AG04449 (cell line): ENCODE data around the gene INO80C.
"Not testable (repeated sequence)": the region's sequence is repeated elsewhere in the genome, so short reads cannot be mapped to it uniquely, and the experiment has no call there.

Experiments used
- CTCF ChIA-PET: fragments of 350-600 bp; formaldehyde crosslinking; extraction: SDS; loops from one replicate; lab custom pipeline; 2021; ENCODE audit warnings: antibody characterized with exemption; lab: Yijun Ruan, JAX
- POLR2A ChIA-PET: fragments of 400-600, 350-600 bp; formaldehyde crosslinking; extraction: SDS; loops from one replicate; lab custom pipeline; 2020; ENCODE audit warnings: antibody characterized with exemption, inconsistent platforms; lab: Yijun Ruan, JAX
- DNase-seq: peaks from one replicate; pipeline ENCODE4 v3.0.0-alpha.2; 2010; ENCODE audit warnings: low read depth, low spot score
- H3K4me3 ChIP-seq: 2 replicates; pipeline ENCODE4 v1.5.1; 2011; ENCODE audit warnings: low read depth, mild to moderate bottlenecking, control low read depth, low read length
- TF ChIP-seq, protein P1 (sequence below): IDR thresholded peaks from one replicate; pipeline ENCODE4 v1.5.1; 2011; ENCODE audit warnings: mild to moderate bottlenecking, moderate library complexity, low read length, control low read depth, inconsistent platforms; ENCODE audit not compliant: insufficient read depth; ENCODE audit errors: missing control alignments

The INO80C gene

DNA sequence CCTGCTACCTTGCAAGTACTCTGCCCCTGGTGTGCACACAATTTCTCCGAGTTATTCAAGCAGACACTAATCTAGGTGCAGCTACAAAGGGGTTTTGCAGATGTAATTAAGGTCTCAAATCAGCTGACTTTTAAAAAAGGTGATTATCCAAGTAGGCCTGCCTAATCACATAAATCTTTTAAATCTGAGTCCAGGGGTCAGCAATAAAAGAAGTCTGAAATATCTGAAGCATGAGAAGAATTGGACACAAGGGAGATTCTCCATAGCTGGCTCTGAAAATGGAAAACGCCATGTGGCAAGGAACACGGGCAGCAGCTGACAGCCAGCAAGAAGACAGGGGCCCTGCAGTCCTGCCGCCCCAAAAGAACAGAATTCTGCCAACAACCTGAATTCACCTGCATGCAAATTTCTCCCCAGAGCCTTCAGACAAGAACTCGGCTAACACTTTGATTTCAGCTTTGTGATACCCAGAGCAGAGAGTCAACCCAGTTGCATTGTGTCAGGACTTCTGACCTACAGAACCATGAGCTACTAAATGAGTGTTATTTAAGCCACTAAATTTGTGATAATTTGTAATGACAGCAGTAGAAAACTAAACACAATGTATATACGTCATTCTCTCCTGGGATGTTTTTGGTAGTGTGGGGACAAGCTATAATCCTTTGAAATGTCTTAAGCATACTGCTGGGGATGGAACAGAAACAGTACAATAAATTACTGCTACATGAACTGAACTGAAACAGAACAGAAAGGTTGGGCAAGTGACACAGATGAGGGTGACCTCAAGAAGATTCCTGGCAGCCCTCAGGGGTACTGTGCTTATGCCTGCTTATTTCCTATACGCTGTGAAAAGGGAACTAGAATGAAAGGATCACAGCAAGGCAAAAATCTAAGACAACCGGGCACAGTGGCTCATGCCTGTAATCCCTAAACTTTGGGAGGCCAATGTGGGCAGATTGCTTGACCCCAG lies 3.2 kb downstream of the INO80C start:
- TF ChIP-seq, protein P1, sequence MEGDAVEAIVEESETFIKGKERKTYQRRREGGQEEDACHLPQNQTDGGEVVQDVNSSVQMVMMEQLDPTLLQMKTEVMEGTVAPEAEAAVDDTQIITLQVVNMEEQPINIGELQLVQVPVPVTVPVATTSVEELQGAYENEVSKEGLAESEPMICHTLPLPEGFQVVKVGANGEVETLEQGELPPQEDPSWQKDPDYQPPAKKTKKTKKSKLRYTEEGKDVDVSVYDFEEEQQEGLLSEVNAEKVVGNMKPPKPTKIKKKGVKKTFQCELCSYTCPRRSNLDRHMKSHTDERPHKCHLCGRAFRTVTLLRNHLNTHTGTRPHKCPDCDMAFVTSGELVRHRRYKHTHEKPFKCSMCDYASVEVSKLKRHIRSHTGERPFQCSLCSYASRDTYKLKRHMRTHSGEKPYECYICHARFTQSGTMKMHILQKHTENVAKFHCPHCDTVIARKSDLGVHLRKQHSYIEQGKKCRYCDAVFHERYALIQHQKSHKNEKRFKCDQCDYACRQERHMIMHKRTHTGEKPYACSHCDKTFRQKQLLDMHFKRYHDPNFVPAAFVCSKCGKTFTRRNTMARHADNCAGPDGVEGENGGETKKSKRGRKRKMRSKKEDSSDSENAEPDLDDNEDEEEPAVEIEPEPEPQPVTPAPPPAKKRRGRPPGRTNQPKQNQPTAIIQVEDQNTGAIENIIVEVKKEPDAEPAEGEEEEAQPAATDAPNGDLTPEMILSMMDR: no peak
- DNase-seq: no peak
- POLR2A ChIA-PET: interaction anchor here (0.6 kb wide), 2 partner anchors 24 to 80 kb away, joined by 3 to 4 read pairs; no protein-coding TSS in a partner anchor
- CTCF ChIA-PET: interaction anchor here (1.8 kb wide), 1 partner anchor 263 kb away, joined by 6 read pairs; no protein-coding TSS in a partner anchor
- H3K4me3 ChIP-seq: no peak overlapping the region

DNA sequence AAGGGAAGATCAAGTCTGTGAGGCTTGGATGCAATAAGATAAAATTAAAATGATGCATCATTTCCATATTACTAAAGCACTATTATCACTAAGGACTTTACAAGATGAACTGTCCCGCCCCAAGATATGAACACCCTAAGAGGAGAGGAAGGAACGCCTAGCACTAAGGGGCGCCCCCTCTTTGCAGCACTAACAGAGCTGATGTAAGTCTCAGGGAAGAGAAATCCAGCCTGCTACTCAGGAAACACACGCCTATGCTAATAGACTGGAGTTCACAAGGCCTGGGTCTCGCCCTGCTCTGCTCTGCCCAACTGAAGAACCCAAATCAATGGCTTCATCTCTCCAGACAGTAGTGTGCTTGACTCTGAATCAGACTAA lies 6.1 kb downstream of the INO80C start:
- no peak for DNase-seq
- H3K4me3 ChIP-seq: no peak overlapping the region
- CTCF ChIA-PET: interaction anchor here (0.7 kb wide), 1 partner anchor 13 kb away, joined by 3 read pairs; no protein-coding TSS in a partner anchor

DNA sequence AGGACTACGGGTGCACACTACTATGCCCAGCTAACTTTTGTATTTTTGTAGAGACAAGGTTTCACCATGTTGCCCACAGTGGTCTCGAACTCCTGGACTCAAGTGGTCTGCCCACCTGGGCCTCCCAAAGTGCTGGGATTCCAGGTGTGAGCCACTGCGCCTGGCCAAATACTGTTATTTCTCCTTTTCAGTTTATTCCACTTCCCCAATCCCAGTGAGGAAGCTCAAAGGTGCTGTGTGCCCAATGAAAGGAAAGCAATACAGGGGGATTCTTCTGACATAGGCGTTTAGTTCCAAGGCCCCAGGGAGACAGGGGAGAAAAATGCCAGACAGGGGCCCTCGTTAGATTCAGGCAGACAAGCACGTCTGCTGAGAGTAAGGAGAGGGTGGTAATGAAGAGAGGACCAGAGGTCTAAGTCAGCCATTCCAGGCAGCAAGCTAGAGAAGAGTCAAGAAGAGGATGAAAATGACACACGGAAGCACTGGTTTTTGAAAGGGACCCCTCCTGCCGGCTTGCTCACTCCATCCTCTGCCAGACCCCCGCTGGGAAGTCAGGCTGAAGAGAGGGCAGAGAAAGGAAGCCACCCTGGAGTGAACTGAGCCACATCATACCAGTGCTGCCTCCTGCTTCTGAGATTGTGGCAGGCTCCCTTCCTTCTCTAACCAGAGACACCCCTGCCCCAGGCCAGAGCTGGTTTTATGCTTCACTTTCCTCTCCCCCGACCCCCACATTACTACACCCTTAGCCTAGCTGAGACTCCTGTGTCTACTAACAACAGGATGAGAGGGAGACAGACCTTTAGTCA lies 6.7 kb downstream of the INO80C start:
- TF ChIP-seq, protein P1: no peak
- ChIA-PET POLR2A (interaction anchor here (0.5 kb wide), 1 partner anchor 201 kb away, joined by 5 read pairs; the partner anchor contains the start of gene ZSCAN30), CTCF (interaction anchor here (0.7 to 0.9 kb wide), 2 partner anchors 9 to 13 kb away, joined by 3 read pairs; no protein-coding TSS in a partner anchor)
- H3K4me3 ChIP-seq: no peak overlapping the region
- DNase-seq: no peak

More for the DNA sequence above, 6.1 kb downstream of the INO80C start:
- TF ChIP-seq, protein P1: no peak
- POLR2A ChIA-PET: no interaction called here

DNA sequence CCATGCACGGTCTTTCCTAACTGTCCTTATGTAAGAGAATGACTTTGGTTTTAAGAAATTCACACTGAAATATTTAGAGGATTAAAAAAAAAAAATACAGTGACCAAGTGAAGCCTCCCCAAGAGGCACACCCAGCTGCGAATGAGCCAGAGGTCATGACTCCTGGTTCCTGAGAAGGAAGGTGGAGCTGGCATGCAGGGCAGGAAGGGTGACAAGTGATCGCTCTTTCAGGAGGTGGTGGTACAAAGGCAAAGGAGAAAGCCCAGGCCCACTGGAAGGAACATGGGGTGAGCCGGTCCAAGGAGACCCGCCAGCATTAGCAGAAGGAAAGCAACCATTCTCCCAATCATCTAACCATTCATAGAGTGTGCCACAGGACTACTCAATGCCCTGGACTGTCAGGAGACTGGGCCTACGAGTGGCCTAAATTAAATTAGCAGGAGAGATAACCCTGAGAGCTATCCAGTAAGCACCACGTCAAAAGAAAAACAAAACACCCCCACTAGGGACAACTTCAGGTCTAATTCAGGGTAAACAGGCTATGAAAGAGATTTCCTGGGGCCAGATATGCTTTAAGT lies 7.8 kb downstream of the INO80C start:
- H3K4me3 ChIP-seq: no peak overlapping the region
- DNase-seq: no peak
- TF ChIP-seq, protein P1: no peak
- ChIA-PET POLR2A (no interaction called here), CTCF (interaction anchor here (0.9 kb wide), 1 partner anchor 8 kb away, joined by 3 read pairs; no protein-coding TSS in a partner anchor)

DNA sequence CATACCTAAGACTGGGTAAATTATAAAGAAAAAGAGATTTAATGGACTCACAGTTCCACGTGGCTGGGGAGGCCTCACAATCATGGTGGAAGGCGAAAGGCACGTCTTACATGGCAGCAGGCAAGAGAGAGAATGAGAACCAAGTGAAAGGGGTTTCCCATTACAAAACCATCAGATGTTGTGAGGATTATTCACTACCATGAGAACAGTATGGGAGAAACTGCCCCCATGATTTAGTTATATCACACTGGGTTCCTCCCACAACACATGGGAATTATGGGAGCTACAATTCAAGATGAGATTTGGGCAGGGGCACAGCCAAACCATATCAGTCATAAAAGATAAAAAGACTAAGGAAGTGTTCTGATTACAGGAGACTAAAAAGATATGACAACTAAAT lies 8.5 kb downstream of the INO80C start:
- DNase-seq, CTCF ChIA-PET, POLR2A ChIA-PET, H3K4me3 ChIP-seq: not testable (repeated sequence)

DNA sequence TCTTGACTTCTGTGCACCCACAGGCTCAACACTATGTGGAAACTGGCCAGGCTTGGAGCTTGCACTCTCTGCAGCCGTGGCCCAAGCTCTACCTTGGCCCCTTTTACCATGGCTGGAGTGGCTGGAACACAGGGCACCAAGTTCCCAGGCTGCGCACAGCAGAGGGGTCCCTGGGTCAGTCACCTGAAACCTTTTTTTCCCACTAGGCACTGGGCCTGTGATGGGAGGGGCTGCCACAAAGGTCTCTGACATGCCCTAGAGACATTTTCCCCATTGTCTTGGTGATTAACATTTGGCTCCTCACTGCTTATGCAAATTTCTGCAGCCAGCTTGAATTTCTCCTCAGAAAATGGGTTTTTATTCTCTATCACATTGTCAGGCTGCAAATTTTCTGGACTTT lies 9.4 kb downstream of the INO80C start:
- H3K4me3 ChIP-seq, CTCF ChIA-PET, DNase-seq, POLR2A ChIA-PET: not testable (repeated sequence)

DNA sequence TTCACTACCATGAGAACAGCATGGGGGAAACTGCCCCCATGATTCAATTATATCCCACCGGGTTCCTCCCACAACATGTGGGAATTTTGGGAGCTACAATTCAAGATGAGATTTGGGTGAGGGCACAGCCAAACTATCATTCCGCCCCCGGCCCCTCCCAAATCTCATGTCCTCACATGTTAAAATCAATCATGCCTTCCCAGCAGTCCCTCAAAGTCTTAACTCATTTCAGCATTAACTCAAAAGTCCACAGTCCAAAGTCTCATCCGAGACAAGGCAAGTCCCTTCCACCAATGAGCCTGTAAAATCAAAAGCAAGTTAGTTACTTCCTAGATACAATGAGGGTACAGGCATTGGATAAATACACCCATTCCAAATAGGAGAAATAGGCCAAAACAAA lies 10.2 kb downstream of the INO80C start:
- POLR2A ChIA-PET, CTCF ChIA-PET, H3K4me3 ChIP-seq, DNase-seq: not testable (repeated sequence)
